GM12878 (cell line): ENCODE data around the gene KPTN. TPM values are rescaled to one million over a fixed set of nuclear protein-coding genes. Genes with fewer than 3 reads are reported as not detected.

Source experiments
- ATAC-seq: fragments of 200-7000 bp; cut with Tn5 transposase; 3 replicates; pipeline ENCODE4 v1.9.1; 2020; ENCODE audit warnings: mild to moderate bottlenecking, moderate library complexity
- BruUV-seq: library from RNA; stranded (reverse); fragments of 400-500 nt; replicated peaks from 2 replicates; lab custom pipeline; 2021; lab: Mats Ljungman, UMichigan
- CTCF ChIA-PET: fragments of 300-600 bp; sonication (Branson Sonifier 250); formaldehyde crosslinking; extraction: SDS; loops from one replicate; lab custom pipeline; 2021; ENCODE audit warnings: inconsistent platforms; lab: Yijun Ruan, JAX
- POLR2A ChIA-PET: fragments of 350-600 bp; formaldehyde crosslinking; extraction: SDS; loops from one replicate; lab custom pipeline; 2021; ENCODE audit warnings: inconsistent platforms; lab: Charles Lee
- RAD21 ChIA-PET: fragments of 300-600 bp; sonication (Branson Sonifier 250); formaldehyde crosslinking; loops from one replicate; lab custom pipeline; 2023; ENCODE audit warnings: antibody characterized with exemption; ENCODE audit not compliant: unreplicated experiment; lab: Charles Lee
- SMC1A ChIA-PET: fragments of 300-600 bp; sonication (Branson Sonifier 250); formaldehyde crosslinking; loops from one replicate; lab custom pipeline; 2023; ENCODE audit not compliant: unreplicated experiment, uncharacterized antibody; lab: Charles Lee
- DNase-seq: peaks from one replicate; pipeline ENCODE4 v3.0.0-alpha.2; 2011; ENCODE audit warnings: low read depth, low spot score
- FAIRE-seq: peaks from 3 replicates; lab custom pipeline; 2011; peaks lifted over from hg19 to GRCh38; lab: Jason Lieb, UNC
- H2AFZ ChIP-seq: 2 replicates; pipeline ENCODE4 v1.6.0; 2011; ENCODE audit warnings: low read depth, low read length, control low read depth; ENCODE audit not compliant: control insufficient read depth
- H3K27ac ChIP-seq: 2 replicates; pipeline ENCODE4 v1.5.1; 2011; ENCODE audit warnings: control low read depth; ENCODE audit not compliant: control insufficient read depth, insufficient read depth
- H3K27me3 ChIP-seq, 2 experiments: replicated peaks in 1 of 2; 2 replicates each; pipeline versions ENCODE4 v1.6.0 to v1.6.1; 2011; ENCODE audit warnings: low read length in 1 of 2; ENCODE audit not compliant: control insufficient read depth in 2 of 2, insufficient read depth in 2 of 2
- H3K36me3 ChIP-seq, 2 experiments: 2 replicates each; pipeline ENCODE4 v1.5.1; 2011; ENCODE audit warnings: low read length in 1 of 2; ENCODE audit not compliant: control insufficient read depth in 2 of 2, insufficient read depth in 2 of 2
- H3K4me1 ChIP-seq: 2 replicates; pipeline ENCODE4 v1.6.1; 2011; ENCODE audit warnings: mild to moderate bottlenecking, low read length, moderate library complexity, mixed read lengths; ENCODE audit not compliant: control insufficient read depth, insufficient read depth
- H3K4me2 ChIP-seq: 2 replicates; pipeline ENCODE4 v1.6.0; 2011; ENCODE audit warnings: control low read depth; ENCODE audit not compliant: control insufficient read depth, insufficient read depth
- H3K4me3 ChIP-seq: fragments of 200-600 bp; sonication (generic); 2 replicates; pipeline ENCODE4 v1.5.1; 2016
- H3K79me2 ChIP-seq: 2 replicates; pipeline ENCODE4 v1.6.0; 2011; ENCODE audit warnings: low read length; ENCODE audit not compliant: control insufficient read depth, insufficient read depth
- H3K9ac ChIP-seq: 2 replicates; pipeline ENCODE4 v1.8.0; 2011; ENCODE audit warnings: low read length, control low read depth, mixed read lengths; ENCODE audit not compliant: control insufficient read depth, insufficient read depth
- H3K9me3 ChIP-seq: replicated peaks from 3 replicates; pipeline ENCODE4 v1.5.1; 2011; ENCODE audit warnings: mild to moderate bottlenecking, low read length; ENCODE audit not compliant: control insufficient read depth, insufficient read depth
- H4K20me1 ChIP-seq: 2 replicates; pipeline ENCODE4 v1.6.0; 2011; ENCODE audit not compliant: control insufficient read depth, insufficient read depth
- BMI1 ChIP-seq: fragments of 450-650 bp; IDR thresholded peaks from 2 replicates; pipeline ENCODE4 v1.6.1; 2016; ENCODE audit warnings: mild to moderate bottlenecking, moderate library complexity, borderline replicate concordance
- CEBPB ChIP-seq, 2 experiments: fragments of 150-350 bp in 1 of 2; IDR thresholded peaks; 2 replicates each; pipeline ENCODE4 v1.6.1; 2012 to 2014; ENCODE audit warnings: low read depth in 2 of 2, low read length in 2 of 2, borderline replicate concordance in 1 of 2, inconsistent platforms in 1 of 2
- FOXM1 ChIP-seq: IDR thresholded peaks from 2 replicates; pipeline ENCODE4 v1.6.1; 2012; ENCODE audit warnings: low read depth, mild to moderate bottlenecking, inconsistent platforms, low read length, moderate library complexity
- HDAC6 ChIP-seq: fragments of 200-600 bp; sonication (generic); IDR thresholded peaks from one replicate; pipeline ENCODE4 v1.8.0; 2017; ENCODE audit warnings: antibody characterized with exemption; ENCODE audit not compliant: unreplicated experiment
- IKZF1 ChIP-seq: fragments of 450-650 bp; conservative IDR thresholded peaks from 2 replicates; pipeline ENCODE4 v1.6.1; 2017; ENCODE audit warnings: antibody characterized with exemption, mild to moderate bottlenecking
- KAT2A ChIP-seq: conservative IDR thresholded peaks from 2 replicates; pipeline ENCODE4 v1.6.1; 2011; ENCODE audit warnings: low read depth, low read length; ENCODE audit not compliant: control insufficient read depth
- MTA2 ChIP-seq: fragments of 450-650 bp; IDR thresholded peaks from 2 replicates; pipeline ENCODE4 v1.6.1; 2016; ENCODE audit warnings: low read depth, mild to moderate bottlenecking, moderate library complexity
- NFYA ChIP-seq: IDR thresholded peaks from 2 replicates; pipeline ENCODE4 v1.6.1; 2011; ENCODE audit warnings: low read depth, mild to moderate bottlenecking, low read length, improper control_type of control experiment, borderline replicate concordance
- NRF1 ChIP-seq: conservative IDR thresholded peaks from 2 replicates; pipeline ENCODE4 v1.6.1; 2011; ENCODE audit warnings: mild to moderate bottlenecking, low read depth, low read length, improper control_type of control experiment
- RFX5 ChIP-seq: IDR thresholded peaks from 2 replicates; pipeline ENCODE4 v1.6.1; 2011; ENCODE audit warnings: low read depth, low read length, improper control_type of control experiment
- SPI1 ChIP-seq: IDR thresholded peaks from 2 replicates; pipeline ENCODE4 v1.6.1; 2011; ENCODE audit warnings: low read depth, mild to moderate bottlenecking, low read length, moderate library complexity, borderline replicate concordance; ENCODE audit not compliant: insufficient read depth
- SRF ChIP-seq, 2 experiments: IDR thresholded peaks; 2 replicates each; pipeline ENCODE4 v1.6.1; 2011; ENCODE audit warnings: low read depth in 2 of 2, low read length in 2 of 2, mild to moderate bottlenecking in 1 of 2, moderate library complexity in 1 of 2
- TAF1 ChIP-seq: IDR thresholded peaks from 2 replicates; pipeline ENCODE4 v1.6.1; 2011; ENCODE audit warnings: mild to moderate bottlenecking, low read depth, low read length, borderline replicate concordance
- WRNIP1 ChIP-seq: IDR thresholded peaks from 2 replicates; pipeline ENCODE4 v1.6.1; 2011; ENCODE audit warnings: low read depth, low read length, improper control_type of control experiment, borderline replicate concordance
- ZNF217 ChIP-seq: fragments of 450-650 bp; IDR thresholded peaks from 2 replicates; pipeline ENCODE4 v1.6.1; 2017; ENCODE audit warnings: antibody characterized with exemption, mild to moderate bottlenecking
- WGBS: methylation state at CpG from one replicate; pipeline ENCODE4 v1.1.6; 2016; ENCODE audit warnings: low lambda C conversion rate; ENCODE audit not compliant: insufficient replicate concordance, insufficient coverage; ENCODE audit errors: missing lambda C conversion rate; 5-methylcytosine and 5-hydroxymethylcytosine counted together
- in situ Hi-C: fragments of 300-500 bp; cut with MboI; formaldehyde crosslinking; loops from 9 replicates; pipeline ENCODE4 v1.14.3; 2018; ENCODE audit warnings: mixed read lengths
- intact Hi-C: fragments of 100-400 bp; cut with micrococcal nuclease; formaldehyde crosslinking; loops from one replicate; pipeline ENCODE4 v1.14.2; 2022; ENCODE audit not compliant: unreplicated experiment
- polyA plus RNA-seq, 11 experiments: library from polyadenylated mRNA; depleted of rRNA in 4 of 11; unstranded in 6 of 11; stranded (reverse) in 5 of 11; fragments of >200 nt; fragmentation: Nextera tagmentation in 4 of 11; fragmentation: Illumina TruSeq in 1 of 11; extraction: Ambion mirVana in 4 of 11; extraction: Trizol in 1 of 11; gene quantifications; 1 replicate in 1 of 11; 2 replicates in 10 of 11; pipeline versions ENCODE4 v1.2.1 to v1.2.3, GENCODE V29; 2011 to 2016; ENCODE audit warnings: inconsistent platforms in 2 of 11, missing spikeins in 2 of 11, low read depth in 1 of 11
- total RNA-seq, 4 experiments: library from RNA; depleted of rRNA in 3 of 4; stranded (reverse); fragments of >200 nt in 3 of 4; fragmentation: Illumina TruSeq in 1 of 4; extraction: Trizol in 1 of 4; gene quantifications; 2 replicates each; pipeline versions ENCODE4 v1.2.1 to v1.2.3, GENCODE V29; 2013 to 2021
- TF ChIP-seq, protein P1 (sequence below): fragments of 450-650 bp; IDR thresholded peaks from 2 replicates; pipeline ENCODE4 v1.6.1; 2014; ENCODE audit warnings: mild to moderate bottlenecking
- TF ChIP-seq, protein P2 (sequence below), 3 experiments: IDR thresholded peaks in 2 of 3; conservative IDR thresholded peaks in 1 of 3; 2 replicates each; pipeline ENCODE4 v1.5.1; 2011; ENCODE audit warnings: low read depth in 3 of 3, low read length in 3 of 3, mild to moderate bottlenecking in 3 of 3, control low read depth in 2 of 3, moderate library complexity in 2 of 3, inconsistent platforms in 1 of 3, mixed read lengths in 1 of 3; ENCODE audit not compliant: control insufficient read depth in 2 of 3, insufficient read depth in 1 of 3; ENCODE audit errors: extremely low read depth in 1 of 3

The KPTN gene
- total and polyA plus RNA-seq, 10 of the 15 experiments (the other 5 are each of a cell fraction or from before 2014, with no cell fraction given): 0.60 to 10.1 (median 6.0) TPM

DNA sequence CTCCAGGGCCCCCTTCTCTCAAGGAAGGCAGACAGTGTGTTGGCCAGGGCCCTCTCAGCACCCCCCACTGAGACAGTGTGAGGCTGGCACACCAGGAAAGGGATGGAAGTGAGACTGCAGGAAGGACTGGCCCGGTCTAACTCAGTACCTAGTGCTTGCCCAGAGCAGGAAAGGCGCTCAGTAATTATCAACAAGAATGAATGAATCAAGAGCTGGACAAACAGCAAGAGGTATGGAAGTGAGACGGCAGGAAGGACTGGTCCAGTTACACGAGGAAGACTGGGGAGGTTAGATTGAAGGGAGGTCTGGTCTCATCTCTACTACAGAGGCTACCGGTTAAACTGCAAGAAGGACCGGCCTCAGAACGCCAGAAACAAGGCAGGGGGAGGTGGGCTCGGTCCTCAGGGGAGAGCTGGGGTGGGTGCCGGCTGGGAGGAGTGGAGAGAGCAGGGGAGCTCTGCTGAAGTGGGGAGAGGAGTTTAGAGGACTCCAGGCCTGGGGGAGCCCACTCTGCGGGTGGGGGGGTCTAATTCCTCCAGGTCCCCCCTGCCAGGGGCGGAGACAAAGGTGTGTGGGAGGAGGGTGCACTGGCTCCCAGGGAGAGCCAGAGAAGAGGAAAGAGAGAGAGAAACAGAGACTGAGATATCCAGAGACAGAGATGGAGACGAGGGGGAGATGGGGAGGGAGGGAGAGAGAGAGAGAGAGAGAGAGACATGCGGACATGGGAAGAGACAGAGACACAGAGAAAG, 13.4 kb downstream of the KPTN start:
- no TSS peak for BruUV-seq
- Histone ChIP-seq H3K4me3 (no peak overlapping the region), H4K20me1 (no peaks in the 10 kb centered on the region), H3K27ac (no peak overlapping the region), H2AFZ (no peak overlapping the region), H3K36me3 (no peaks in the 10 kb centered on the region), H3K27me3 (peaks cover 5 to 7% of the 10 kb centered on the region in 2 experiments; a peak in 3 of 4 replicates), H3K4me1 (no peaks in the 10 kb centered on the region), H3K9me3 (no peaks in the 10 kb centered on the region), H3K4me2 (no peak overlapping the region), H3K9ac (no peak overlapping the region), H3K79me2 (no peaks in the 10 kb centered on the region)
- ChIA-PET SMC1A (no interaction called here), POLR2A (no interaction called here), RAD21 (no interaction called here), CTCF (no interaction called here)
- DNase-seq (no peak), FAIRE-seq (no peak), ATAC-seq (no peak)
- 11% methylated on average over 12 of the region's 13 CpGs for WGBS
- intact Hi-C loops (no loop called here), in situ Hi-C loops (no loop called here)
- no peak for TF ChIP-seq KAT2A
- no peak for TF ChIP-seq RFX5
- no peak for TF ChIP-seq IKZF1
- TF ChIP-seq, protein P1, sequence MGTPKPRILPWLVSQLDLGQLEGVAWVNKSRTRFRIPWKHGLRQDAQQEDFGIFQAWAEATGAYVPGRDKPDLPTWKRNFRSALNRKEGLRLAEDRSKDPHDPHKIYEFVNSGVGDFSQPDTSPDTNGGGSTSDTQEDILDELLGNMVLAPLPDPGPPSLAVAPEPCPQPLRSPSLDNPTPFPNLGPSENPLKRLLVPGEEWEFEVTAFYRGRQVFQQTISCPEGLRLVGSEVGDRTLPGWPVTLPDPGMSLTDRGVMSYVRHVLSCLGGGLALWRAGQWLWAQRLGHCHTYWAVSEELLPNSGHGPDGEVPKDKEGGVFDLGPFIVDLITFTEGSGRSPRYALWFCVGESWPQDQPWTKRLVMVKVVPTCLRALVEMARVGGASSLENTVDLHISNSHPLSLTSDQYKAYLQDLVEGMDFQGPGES: no peak
- TF ChIP-seq SPI1: no peak
- no peak for TF ChIP-seq HDAC6
- TF ChIP-seq FOXM1: no peak
- TF ChIP-seq NFYA: no peak
- no peak for TF ChIP-seq MTA2
- TF ChIP-seq NRF1: no peak
- no peak for TF ChIP-seq SRF (IDR thresholded peaks at IDR 0.05; ENCODE audit: low read depth in 2 of 2, low read length in 2 of 2)
- no peak for TF ChIP-seq ZNF217
- no peak for TF ChIP-seq TAF1
- TF ChIP-seq BMI1: no peak
- no peak for TF ChIP-seq CEBPB (IDR thresholded peaks at IDR 0.05; ENCODE audit: borderline replicate concordance in 1 of 2, low read depth in 2 of 2, low read length in 2 of 2)
- TF ChIP-seq WRNIP1: no peak
- TF ChIP-seq, protein P2, sequence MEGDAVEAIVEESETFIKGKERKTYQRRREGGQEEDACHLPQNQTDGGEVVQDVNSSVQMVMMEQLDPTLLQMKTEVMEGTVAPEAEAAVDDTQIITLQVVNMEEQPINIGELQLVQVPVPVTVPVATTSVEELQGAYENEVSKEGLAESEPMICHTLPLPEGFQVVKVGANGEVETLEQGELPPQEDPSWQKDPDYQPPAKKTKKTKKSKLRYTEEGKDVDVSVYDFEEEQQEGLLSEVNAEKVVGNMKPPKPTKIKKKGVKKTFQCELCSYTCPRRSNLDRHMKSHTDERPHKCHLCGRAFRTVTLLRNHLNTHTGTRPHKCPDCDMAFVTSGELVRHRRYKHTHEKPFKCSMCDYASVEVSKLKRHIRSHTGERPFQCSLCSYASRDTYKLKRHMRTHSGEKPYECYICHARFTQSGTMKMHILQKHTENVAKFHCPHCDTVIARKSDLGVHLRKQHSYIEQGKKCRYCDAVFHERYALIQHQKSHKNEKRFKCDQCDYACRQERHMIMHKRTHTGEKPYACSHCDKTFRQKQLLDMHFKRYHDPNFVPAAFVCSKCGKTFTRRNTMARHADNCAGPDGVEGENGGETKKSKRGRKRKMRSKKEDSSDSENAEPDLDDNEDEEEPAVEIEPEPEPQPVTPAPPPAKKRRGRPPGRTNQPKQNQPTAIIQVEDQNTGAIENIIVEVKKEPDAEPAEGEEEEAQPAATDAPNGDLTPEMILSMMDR (IDR thresholded peaks at IDR 0.05 in 2 of 3, conservative IDR thresholded peaks at IDR 0.05 in 1 of 3; ENCODE audit: control insufficient read depth in 2 of 3, extremely low read depth in 1 of 3, insufficient read depth in 1 of 3, low read depth in 3 of 3, low read length in 3 of 3): no peak
- TF ChIP-seq, all 136 proteins: peak for 0
